Measurements from ENCODE around the gene CBFA2T2.

The CBFA2T2 gene

GRCh38 chr20:33674294-33675135 lies 184.6 kb downstream of the CBFA2T2 start, which contains the start of gene NECAB3:
TSS of gene NECAB3 (minus strand) at chr20:33674428. CDS start at chr20:33674352, 76 bp downstream.
- H3K4me3 ChIP-seq (ENCODE audit: low read length), result peak within 1 kb of the TSS; percentile 89
- peaks cover 58% of the 10 kb centered on the region for H3K4me1 ChIP-seq (ENCODE audit: control insufficient read depth, insufficient read depth, low read length)
- H3K36me3 ChIP-seq (ENCODE audit: control insufficient read depth, insufficient read depth, low read length, severe bottlenecking), result peaks cover 18% of the 10 kb centered on the region
- DNase-seq (ENCODE audit: low read depth), result peak; percentile 93
- no peaks in the 10 kb centered on the region for H3K27me3 ChIP-seq (replicated peaks; ENCODE audit: control insufficient read depth, insufficient read depth, low read length)
- no peaks in the 10 kb centered on the region for H3K9me3 ChIP-seq (ENCODE audit: control insufficient read depth, low read length)
- peak within 1 kb of the TSS; percentile 93 for H3K9ac ChIP-seq (ENCODE audit: low read length)

DNA sequence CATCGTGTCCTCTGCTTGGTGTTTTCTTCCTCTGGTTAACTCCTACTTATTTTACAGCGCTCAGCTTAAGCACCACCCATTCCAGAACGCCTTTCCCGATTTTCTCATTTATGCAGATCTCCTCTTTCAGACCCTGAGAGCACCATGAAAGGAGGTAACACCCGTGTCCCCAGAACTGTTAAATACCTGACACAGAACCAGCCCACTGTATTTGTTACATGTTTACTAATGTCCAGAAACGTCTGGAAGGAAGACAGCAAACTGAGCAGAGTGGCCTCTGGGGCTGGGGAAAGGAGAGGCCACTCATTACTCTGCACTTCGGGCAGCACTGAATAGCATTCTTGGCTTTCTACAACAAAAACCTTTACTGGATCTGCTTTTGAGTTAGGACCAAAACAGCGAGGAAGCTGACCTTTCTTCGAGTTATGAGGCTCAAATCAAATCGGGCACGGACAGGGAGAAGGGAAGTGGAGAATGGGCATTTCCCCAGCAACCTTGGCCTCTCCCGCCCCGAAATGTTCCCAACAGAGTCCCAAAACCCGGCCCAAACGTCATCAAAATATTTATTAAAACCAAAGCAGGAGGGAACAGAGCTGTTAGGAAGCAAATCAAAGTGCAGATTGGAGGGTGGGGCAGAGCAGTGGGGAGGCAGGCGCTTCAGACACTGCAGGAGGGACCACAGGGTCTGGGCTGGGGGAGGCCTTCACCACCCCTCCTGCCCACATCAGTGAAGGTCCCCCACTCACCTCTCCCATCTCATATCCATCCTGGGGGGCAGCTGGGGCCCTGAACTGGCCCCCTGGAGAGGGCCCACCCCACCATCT lies 185.5 kb downstream of the CBFA2T2 start:
- peak overlapping the region; percentile 81 for H3K4me3 ChIP-seq (ENCODE audit: low read length)
- H3K36me3 ChIP-seq (ENCODE audit: control insufficient read depth, insufficient read depth, low read length, severe bottlenecking), result peaks cover 11% of the 10 kb centered on the region
- no peaks in the 10 kb centered on the region for H3K27me3 ChIP-seq (replicated peaks; ENCODE audit: control insufficient read depth, insufficient read depth, low read length)
- DNase-seq (ENCODE audit: low read depth), result no peak
- peak overlapping the region; percentile 86 for H3K9ac ChIP-seq (ENCODE audit: low read length)
- H3K9me3 ChIP-seq (ENCODE audit: control insufficient read depth, low read length), result no peaks in the 10 kb centered on the region
- peaks cover 62% of the 10 kb centered on the region for H3K4me1 ChIP-seq (ENCODE audit: control insufficient read depth, insufficient read depth, low read length)

GRCh38 chr20:33676121-33676520 lies 186.2 kb downstream of the CBFA2T2 start:
- Histone ChIP-seq H3K9ac (ENCODE audit: low read length) (peak overlapping the region; percentile 86), H3K4me1 (ENCODE audit: control insufficient read depth, insufficient read depth, low read length) (peaks cover 70% of the 10 kb centered on the region), H3K27me3 (replicated peaks; ENCODE audit: control insufficient read depth, insufficient read depth, low read length) (no peaks in the 10 kb centered on the region), H3K9me3 (ENCODE audit: control insufficient read depth, low read length) (no peaks in the 10 kb centered on the region), H3K36me3 (ENCODE audit: control insufficient read depth, insufficient read depth, low read length, severe bottlenecking) (peaks cover 6% of the 10 kb centered on the region), H3K4me3 (ENCODE audit: low read length) (peak overlapping the region; percentile 81)
- DNase-seq (ENCODE audit: low read depth), result no peak

DNA sequence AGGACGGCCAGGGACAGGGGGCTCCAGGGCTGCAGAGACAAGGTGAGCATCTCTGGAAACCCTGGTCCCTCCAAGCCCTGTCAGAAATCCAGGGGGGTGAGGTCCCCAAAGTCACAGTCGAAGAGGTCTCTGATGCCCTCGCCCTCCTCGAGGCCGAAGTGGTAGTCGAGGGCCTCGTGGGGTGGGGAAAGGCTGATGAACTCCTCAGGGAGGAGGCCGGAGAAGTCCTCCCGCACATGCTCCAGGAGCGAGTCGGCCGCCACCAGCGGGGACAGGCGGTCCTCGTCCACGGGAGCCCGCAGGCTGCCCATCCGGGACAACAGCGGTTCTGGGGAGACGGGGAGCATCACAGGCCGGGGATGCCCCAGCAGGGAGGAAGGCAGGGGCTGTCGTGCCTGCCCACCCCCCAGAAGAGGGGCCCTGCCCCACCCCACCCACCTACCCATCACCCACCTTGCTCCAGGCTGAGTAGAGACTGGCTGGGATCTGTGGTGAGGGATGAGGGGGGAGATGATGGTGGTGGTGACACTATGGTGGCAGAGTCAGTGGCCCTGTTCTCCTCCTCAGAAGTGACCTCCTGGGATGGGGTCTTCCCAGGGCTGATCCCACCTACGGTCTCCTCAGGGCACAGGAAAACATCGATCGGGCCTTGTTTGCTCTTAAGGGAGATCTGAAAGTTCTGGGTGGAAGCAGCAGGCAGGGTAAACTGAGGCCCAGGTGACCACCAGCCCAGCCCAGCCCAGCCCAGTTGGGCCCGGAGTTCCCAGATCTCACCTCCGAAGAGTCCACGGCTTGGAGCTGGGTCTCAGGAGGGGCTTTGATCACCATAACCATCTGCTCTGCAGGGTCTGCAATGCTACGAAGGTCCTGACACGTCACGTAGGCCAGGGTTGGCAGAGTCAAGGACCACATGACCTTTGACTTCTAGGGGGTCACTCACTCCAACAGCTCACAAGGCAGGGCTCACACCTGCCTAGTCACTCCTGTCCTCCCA lies 187.1 kb downstream of the CBFA2T2 start:
- H3K36me3 ChIP-seq (ENCODE audit: control insufficient read depth, insufficient read depth, low read length, severe bottlenecking), result no peaks in the 10 kb centered on the region
- peak overlapping the region; percentile 86 for H3K9ac ChIP-seq (ENCODE audit: low read length)
- H3K27me3 ChIP-seq (replicated peaks; ENCODE audit: control insufficient read depth, insufficient read depth, low read length), result no peaks in the 10 kb centered on the region
- no peak overlapping the region for H3K4me3 ChIP-seq (ENCODE audit: low read length)
- H3K4me1 ChIP-seq (ENCODE audit: control insufficient read depth, insufficient read depth, low read length), result peaks cover 71% of the 10 kb centered on the region
- no peaks in the 10 kb centered on the region for H3K9me3 ChIP-seq (ENCODE audit: control insufficient read depth, low read length)
- DNase-seq (ENCODE audit: low read depth), result no peak

DNA sequence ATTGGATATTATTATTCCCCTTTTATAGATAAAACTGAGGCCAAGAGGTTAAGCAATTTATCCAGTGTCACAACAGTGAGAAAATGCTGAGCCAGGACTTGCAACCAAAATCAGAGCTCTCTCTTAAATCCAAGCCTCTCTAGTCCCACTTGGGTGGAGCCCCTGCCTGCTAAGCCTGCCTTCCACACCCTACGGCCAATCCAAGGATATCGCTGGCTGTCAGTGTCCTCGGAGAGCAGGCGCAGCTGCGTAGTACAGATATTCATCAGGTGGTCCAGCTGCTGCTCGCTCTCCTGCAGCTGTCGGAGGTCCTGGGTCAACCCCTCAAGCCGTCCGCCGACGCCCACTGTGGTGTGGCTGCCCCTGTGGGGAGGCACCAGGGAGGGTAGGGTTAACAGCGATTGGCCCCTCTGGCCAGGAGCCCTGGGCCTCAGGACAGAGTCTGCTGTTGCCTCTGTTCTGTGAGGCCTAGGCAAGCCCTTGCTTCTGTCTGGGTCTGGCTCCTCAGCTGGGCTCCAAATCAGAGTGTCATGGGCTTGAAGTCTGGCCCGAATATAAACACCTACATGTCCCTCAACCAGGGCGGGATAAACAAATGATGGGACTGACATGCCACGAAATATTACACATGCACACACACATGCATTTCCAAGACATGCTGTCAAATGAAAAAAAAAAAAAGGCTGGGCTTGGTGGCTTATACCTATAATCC lies 188.3 kb downstream of the CBFA2T2 start:
- no peak for DNase-seq (ENCODE audit: low read depth)
- peak overlapping the region; percentile 32 for H3K4me3 ChIP-seq (ENCODE audit: low read length)
- peaks cover 59% of the 10 kb centered on the region for H3K4me1 ChIP-seq (ENCODE audit: control insufficient read depth, insufficient read depth, low read length)
- no peaks in the 10 kb centered on the region for H3K27me3 ChIP-seq (replicated peaks; ENCODE audit: control insufficient read depth, insufficient read depth, low read length)
- no peaks in the 10 kb centered on the region for H3K36me3 ChIP-seq (ENCODE audit: control insufficient read depth, insufficient read depth, low read length, severe bottlenecking)
- H3K9me3 ChIP-seq (ENCODE audit: control insufficient read depth, low read length), result no peaks in the 10 kb centered on the region
- peak overlapping the region; percentile 61 for H3K9ac ChIP-seq (ENCODE audit: low read length)

GRCh38 chr20:33679758-33680485 lies 190.0 kb downstream of the CBFA2T2 start:
- H3K9ac ChIP-seq (ENCODE audit: low read length), result no peak overlapping the region
- H3K4me3 ChIP-seq (ENCODE audit: low read length), result no peak overlapping the region
- H3K4me1 ChIP-seq (ENCODE audit: control insufficient read depth, insufficient read depth, low read length), result peaks cover 55% of the 10 kb centered on the region
- H3K9me3 ChIP-seq (ENCODE audit: control insufficient read depth, low read length), result no peaks in the 10 kb centered on the region
- no peak for DNase-seq (ENCODE audit: low read depth)
- H3K36me3 ChIP-seq (ENCODE audit: control insufficient read depth, insufficient read depth, low read length, severe bottlenecking), result no peaks in the 10 kb centered on the region
- no peaks in the 10 kb centered on the region for H3K27me3 ChIP-seq (replicated peaks; ENCODE audit: control insufficient read depth, insufficient read depth, low read length)

DNA sequence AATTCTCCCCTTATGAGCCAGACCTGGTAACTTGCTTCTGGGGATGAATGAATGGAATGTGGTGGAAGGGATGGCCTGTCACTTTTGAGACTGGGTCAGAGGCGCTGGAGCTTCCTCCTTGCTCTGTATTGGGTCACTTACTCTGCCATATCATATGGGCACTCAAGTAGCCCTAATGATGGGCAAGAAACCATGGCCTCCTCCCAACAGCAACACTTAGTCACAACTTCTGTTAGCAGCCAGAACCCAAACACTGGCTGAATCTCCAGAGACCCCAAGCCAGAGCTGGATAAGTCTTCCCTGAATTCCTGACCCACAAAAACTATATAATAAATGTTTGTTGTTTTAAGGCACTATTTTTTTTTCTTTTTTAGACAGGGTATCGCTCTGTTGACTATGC lies 190.8 kb downstream of the CBFA2T2 start:
- Histone ChIP-seq H3K9ac (ENCODE audit: low read length) (no peak overlapping the region), H3K4me1 (ENCODE audit: control insufficient read depth, insufficient read depth, low read length) (peaks cover 55% of the 10 kb centered on the region), H3K36me3 (ENCODE audit: control insufficient read depth, insufficient read depth, low read length, severe bottlenecking) (no peaks in the 10 kb centered on the region), H3K9me3 (ENCODE audit: control insufficient read depth, low read length) (no peaks in the 10 kb centered on the region), H3K27me3 (replicated peaks; ENCODE audit: control insufficient read depth, insufficient read depth, low read length) (no peaks in the 10 kb centered on the region), H3K4me3 (ENCODE audit: low read length) (no peak overlapping the region)
- no peak for DNase-seq (ENCODE audit: low read depth)

DNA sequence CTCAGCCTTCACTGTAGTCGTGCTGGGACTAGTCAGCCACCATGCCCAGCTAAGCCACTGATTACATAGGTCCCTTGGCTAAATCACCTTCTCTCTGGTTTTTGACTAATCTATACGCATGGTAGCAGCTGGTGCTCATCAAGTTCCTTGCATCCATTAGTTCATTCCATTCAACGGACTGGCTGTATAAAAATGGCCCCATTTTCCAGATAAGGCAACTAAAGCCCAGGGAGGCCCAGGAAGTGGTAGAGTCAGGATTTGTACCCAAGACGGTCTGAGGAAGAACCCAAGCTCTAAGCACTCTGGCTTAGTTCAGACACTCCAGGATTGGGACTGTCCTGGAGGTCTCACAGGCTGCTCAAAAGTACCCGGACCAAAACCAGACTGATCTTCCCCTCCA lies 191.4 kb downstream of the CBFA2T2 start:
- H3K4me3 ChIP-seq (ENCODE audit: low read length), result no peak overlapping the region
- H3K9ac ChIP-seq (ENCODE audit: low read length), result no peak overlapping the region
- DNase-seq (ENCODE audit: low read depth), result no peak
- H3K27me3 ChIP-seq (replicated peaks; ENCODE audit: control insufficient read depth, insufficient read depth, low read length), result no peaks in the 10 kb centered on the region
- H3K4me1 ChIP-seq (ENCODE audit: control insufficient read depth, insufficient read depth, low read length), result peaks cover 49% of the 10 kb centered on the region
- H3K9me3 ChIP-seq (ENCODE audit: control insufficient read depth, low read length), result no peaks in the 10 kb centered on the region
- no peaks in the 10 kb centered on the region for H3K36me3 ChIP-seq (ENCODE audit: control insufficient read depth, insufficient read depth, low read length, severe bottlenecking)

DNA sequence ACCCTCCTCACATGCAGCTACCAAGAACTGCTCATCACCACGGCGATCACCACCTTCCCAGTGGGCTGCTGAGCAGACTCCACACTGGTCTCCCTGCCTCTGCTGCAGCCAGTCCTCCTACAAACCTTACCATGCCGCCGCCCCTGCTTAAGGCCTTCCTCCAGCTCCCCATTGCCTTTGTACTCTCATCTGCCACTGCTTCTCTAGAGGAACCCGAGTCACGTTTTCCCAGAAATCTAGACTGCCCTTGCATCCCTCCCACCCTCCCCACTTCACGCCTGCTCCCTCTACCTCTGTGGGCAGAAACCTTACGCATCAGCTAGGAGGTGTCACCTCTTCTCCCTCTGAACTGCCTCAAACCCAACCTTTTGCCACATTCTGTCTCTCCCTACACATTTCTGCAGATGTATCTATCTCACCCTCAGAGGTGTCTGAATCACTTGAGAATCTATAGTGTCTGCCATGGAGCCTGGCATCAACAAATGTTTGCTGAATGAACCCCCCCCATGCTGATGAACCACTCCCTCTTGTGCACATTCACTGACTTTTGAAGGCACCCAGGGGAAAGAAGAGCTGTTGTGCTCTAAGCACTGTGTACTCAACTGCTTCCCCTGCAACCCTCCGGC lies 191.9 kb downstream of the CBFA2T2 start:
- no peaks in the 10 kb centered on the region for H3K36me3 ChIP-seq (ENCODE audit: control insufficient read depth, insufficient read depth, low read length, severe bottlenecking)
- H3K9me3 ChIP-seq (ENCODE audit: control insufficient read depth, low read length), result no peaks in the 10 kb centered on the region
- no peak for DNase-seq (ENCODE audit: low read depth)
- H3K4me1 ChIP-seq (ENCODE audit: control insufficient read depth, insufficient read depth, low read length), result peaks cover 48% of the 10 kb centered on the region
- H3K9ac ChIP-seq (ENCODE audit: low read length), result no peak overlapping the region
- no peaks in the 10 kb centered on the region for H3K27me3 ChIP-seq (replicated peaks; ENCODE audit: control insufficient read depth, insufficient read depth, low read length)
- H3K4me3 ChIP-seq (ENCODE audit: low read length), result no peak overlapping the region

Data from adipocyte (in vitro differentiated cells).